Mucosa of gallbladder (tissue), 1 donor: Measurements from ENCODE around the gene REXO4. TPM values are rescaled to one million over a fixed set of nuclear protein-coding genes. Genes with fewer than 3 reads are reported as not detected.
A peak's percentile ranks its signal among the peaks of the same experiment; 100 is the strongest.
"Not testable (repeated sequence)": the region's sequence is repeated elsewhere in the genome, so short reads cannot be mapped to it uniquely, and the experiment has no call there.

Source experiments
- DNase-seq: peaks from one replicate; pipeline ENCODE4 v3.0.0-alpha.2; 2020; ENCODE audit warnings: low spot score
- total RNA-seq: library from RNA; stranded (reverse); gene quantifications from one replicate; pipeline ENCODE4 v1.2.1, GENCODE V29; 2021
- donor health status: DM: no; HTN: no; CAD: no.

Gene REXO4
- total RNA-seq, 1 donor from 2014 or later = 27.5 TPM

GRCh38 chr9:133421615-133422542 lies 4.1 kb upstream of the REXO4 start, which contains the start of gene ADAMTS13:
TSS of gene ADAMTS13 (plus strand) at chr9:133422367. CDS start at chr9:133422444, 77 bp downstream.
- no peak for DNase-seq

GRCh38 chr9:133420392-133420827 lies 2.6 kb upstream of the REXO4 start:
- no peak for DNase-seq

- DNase-seq = no peak
Observed at GRCh38 chr9:133419005-133419404, 1.2 kb upstream of the REXO4 start.

- no peak for DNase-seq
Observed at GRCh38 chr9:133415170-133415569, 2.6 kb downstream of the REXO4 start.

- no peak for DNase-seq
Observed at GRCh38 chr9:133408042-133408441, 9.8 kb downstream of the REXO4 start.

GRCh38 chr9:133406480-133407307 lies 11.1 kb downstream of the REXO4 start:
- DNase-seq = peak; percentile 75

- peak; percentile 75 for DNase-seq
Observed at GRCh38 chr9:133405508-133406438, 12.0 kb downstream of the REXO4 start.

- no peak for DNase-seq
Observed at GRCh38 chr9:133404454-133405002, 13.3 kb downstream of the REXO4 start.

- DNase-seq = peak; percentile 40
Observed at GRCh38 chr9:133403766-133404453, 13.9 kb downstream of the REXO4 start.

GRCh38 chr9:133402689-133403088 lies 15.1 kb downstream of the REXO4 start:
- no peak for DNase-seq

- DNase-seq = no peak
Observed at GRCh38 chr9:133401588-133401987, 16.2 kb downstream of the REXO4 start.

GRCh38 chr9:133400292-133400691 lies 17.5 kb downstream of the REXO4 start:
- no peak for DNase-seq

- DNase-seq = no peak
Observed at GRCh38 chr9:133397895-133398294, 19.9 kb downstream of the REXO4 start.

- no peak for DNase-seq
Observed at GRCh38 chr9:133397370-133397769, 20.4 kb downstream of the REXO4 start.

- no peak for DNase-seq
Observed at GRCh38 chr9:133396952-133397351, 20.9 kb downstream of the REXO4 start.

GRCh38 chr9:133394687-133395271 lies 23.0 kb downstream of the REXO4 start:
- DNase-seq = no peak

GRCh38 chr9:133393399-133393798 lies 24.4 kb downstream of the REXO4 start:
- no peak for DNase-seq

- DNase-seq = not testable (repeated sequence)
Observed at GRCh38 chr9:133392308-133392707, 25.5 kb downstream of the REXO4 start.

- DNase-seq = not testable (repeated sequence)
Observed at GRCh38 chr9:133391449-133391848, 26.4 kb downstream of the REXO4 start.

GRCh38 chr9:133390713-133391112 lies 27.1 kb downstream of the REXO4 start:
- DNase-seq = no peak
